GM10248 (cell line): ENCODE measurements around the gene SMURF1.

Experiments used
- CTCF ChIA-PET: fragments of 300-600 bp; sonication (Branson Sonifier 250); formaldehyde crosslinking; extraction: SDS; loops from one replicate; lab custom pipeline; 2021; ENCODE audit warnings: antibody characterized with exemption; lab: Yijun Ruan, JAX
- POLR2A ChIA-PET: fragments of 350-650 bp; sonication (Branson Sonifier 250); formaldehyde crosslinking; extraction: SDS; loops from one replicate; lab custom pipeline; 2020; ENCODE audit warnings: antibody characterized with exemption; lab: Yijun Ruan, JAX
- DNase-seq: peaks from one replicate; pipeline ENCODE4 v3.0.0; 2012; ENCODE audit errors: extremely low spot score
- TF ChIP-seq, protein P1 (sequence below): IDR thresholded peaks from 2 replicates; pipeline ENCODE4 v1.5.1; 2012; ENCODE audit warnings: mild to moderate bottlenecking, low read depth; ENCODE audit errors: extremely low read depth, missing control alignments, control extremely low read depth

Gene SMURF1

DNA sequence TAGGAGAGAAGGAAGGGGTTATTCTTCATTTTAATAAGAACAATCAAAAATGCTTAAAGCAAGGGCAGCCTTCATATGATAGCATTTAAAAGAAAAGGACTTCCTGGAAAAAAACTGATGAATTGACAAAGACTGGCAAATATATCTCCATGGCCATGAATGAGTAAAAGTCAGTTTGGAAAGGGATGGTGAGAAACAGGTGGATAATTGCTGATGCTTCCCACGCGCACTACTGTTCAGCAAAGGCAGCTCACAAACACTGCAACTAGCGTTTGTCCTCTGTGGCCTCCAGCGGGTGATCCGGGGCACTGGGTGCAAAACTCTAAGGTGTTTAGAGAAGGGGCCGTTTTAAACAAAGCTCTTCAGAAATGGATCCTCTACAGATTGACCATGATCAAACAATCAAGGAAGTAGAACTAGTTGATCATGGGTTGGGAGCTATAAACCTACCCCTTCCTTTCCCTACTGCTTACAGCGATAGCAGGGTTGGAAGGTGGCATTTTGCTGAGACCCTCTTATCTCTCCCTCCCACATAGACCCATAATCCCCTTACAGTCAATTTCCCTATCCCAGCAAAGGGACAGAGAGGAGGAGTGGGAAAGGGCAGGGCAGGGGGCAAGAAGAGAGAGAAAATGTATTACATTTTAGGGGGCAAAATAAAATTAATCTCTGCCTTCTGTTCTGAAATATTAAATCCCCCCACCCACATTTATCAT, 53.8 kb downstream of the SMURF1 start:
- no peak for DNase-seq
- ChIA-PET POLR2A (no interaction called here), CTCF (no interaction called here)
- TF ChIP-seq, protein P1, sequence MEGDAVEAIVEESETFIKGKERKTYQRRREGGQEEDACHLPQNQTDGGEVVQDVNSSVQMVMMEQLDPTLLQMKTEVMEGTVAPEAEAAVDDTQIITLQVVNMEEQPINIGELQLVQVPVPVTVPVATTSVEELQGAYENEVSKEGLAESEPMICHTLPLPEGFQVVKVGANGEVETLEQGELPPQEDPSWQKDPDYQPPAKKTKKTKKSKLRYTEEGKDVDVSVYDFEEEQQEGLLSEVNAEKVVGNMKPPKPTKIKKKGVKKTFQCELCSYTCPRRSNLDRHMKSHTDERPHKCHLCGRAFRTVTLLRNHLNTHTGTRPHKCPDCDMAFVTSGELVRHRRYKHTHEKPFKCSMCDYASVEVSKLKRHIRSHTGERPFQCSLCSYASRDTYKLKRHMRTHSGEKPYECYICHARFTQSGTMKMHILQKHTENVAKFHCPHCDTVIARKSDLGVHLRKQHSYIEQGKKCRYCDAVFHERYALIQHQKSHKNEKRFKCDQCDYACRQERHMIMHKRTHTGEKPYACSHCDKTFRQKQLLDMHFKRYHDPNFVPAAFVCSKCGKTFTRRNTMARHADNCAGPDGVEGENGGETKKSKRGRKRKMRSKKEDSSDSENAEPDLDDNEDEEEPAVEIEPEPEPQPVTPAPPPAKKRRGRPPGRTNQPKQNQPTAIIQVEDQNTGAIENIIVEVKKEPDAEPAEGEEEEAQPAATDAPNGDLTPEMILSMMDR = no peak

DNA sequence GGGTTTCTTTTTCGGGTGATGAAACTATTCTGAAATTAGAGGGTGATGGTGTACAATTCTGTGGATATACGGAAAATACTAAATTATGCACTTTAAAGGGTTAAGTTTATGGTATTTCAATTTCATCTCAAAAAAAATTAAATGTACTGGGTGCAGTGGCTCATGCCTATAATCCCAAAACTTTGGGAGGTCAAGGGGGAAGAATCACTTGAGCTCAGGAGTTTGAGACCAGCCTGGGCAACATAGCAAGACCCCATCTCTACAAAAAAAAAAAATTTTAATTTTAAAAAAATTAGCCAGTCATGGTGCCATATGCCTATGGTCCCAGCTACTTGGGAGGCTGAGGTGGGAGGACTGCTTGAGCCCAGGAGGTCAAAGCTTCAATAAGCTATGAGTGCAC, 57.0 kb downstream of the SMURF1 start:
- ChIA-PET CTCF (no interaction called here), POLR2A (no interaction called here)

DNA sequence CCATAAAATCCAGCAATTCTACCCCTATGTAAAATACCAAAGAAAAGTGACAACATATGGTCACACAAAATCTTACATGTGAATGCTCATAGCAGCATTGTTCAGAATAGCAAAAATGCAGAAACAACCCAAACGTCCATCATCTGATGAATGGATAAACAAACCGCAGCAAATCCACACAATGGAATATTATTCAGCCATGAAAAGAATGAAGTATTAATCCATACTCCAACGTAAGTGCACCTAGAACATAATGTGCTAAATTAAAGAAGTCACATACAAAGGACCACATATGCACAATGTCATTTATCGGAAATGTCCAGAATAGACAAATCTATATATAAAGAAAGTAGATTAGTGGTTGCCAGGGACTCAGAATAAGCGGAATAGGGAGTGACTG, 57.4 kb downstream of the SMURF1 start:
- no peak for DNase-seq
- ChIA-PET POLR2A (no interaction called here), CTCF (no interaction called here)
- TF ChIP-seq, protein P1 = no peak

More for the DNA sequence above, 57.0 kb downstream of the SMURF1 start:
- DNase-seq = no peak
- TF ChIP-seq, protein P1 = no peak

DNA sequence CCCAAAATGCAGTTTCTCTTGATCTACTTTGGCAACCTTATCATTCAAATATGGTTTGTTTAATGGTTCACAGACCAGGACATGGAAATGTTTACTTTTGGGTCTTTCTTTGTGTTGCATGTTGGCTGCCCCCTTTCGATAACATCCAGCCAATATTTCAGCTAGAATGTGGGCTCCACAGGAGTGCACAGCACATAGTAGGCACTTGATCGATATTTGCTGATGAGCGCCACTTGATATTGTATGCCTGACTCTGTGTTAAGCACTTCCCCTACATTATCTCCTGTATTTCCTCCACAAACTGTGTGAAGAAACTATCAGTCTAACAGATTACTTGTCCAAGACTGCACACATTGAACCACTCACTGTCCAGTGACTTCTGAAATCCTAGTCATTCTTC, 60.2 kb downstream of the SMURF1 start:
- DNase-seq = no peak
- POLR2A ChIA-PET = no interaction called here
- TF ChIP-seq, protein P1 = no peak
- CTCF ChIA-PET = no interaction called here

DNA sequence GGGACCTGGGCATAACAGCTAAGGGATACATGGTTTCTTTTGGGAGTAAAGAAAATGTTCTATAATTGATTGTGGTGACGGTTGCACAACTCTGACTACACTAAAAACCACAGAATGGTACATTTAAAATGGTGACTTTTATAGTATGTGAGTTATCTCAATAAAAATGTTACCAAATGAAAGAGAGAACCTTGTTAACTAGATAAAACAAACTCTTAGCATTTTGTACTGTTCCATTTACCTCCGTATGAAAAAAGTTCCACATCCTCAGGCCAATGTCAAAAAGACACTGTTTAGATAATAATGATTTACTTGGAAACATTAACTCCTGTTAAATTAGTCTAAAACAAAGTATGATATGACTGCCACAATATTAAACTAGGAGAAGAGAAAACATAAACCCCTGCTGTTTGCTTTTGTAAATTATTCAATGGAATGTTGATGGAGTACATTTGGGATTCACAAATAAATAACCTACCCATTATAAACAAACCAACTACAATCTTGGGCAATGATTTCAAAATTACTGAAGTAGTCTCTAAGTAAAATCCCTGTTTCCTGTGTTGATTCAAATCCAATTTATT, 60.7 kb downstream of the SMURF1 start:
- CTCF ChIA-PET = no interaction called here
- DNase-seq = no peak
- TF ChIP-seq, protein P1 = no peak
- POLR2A ChIA-PET = no interaction called here

DNA sequence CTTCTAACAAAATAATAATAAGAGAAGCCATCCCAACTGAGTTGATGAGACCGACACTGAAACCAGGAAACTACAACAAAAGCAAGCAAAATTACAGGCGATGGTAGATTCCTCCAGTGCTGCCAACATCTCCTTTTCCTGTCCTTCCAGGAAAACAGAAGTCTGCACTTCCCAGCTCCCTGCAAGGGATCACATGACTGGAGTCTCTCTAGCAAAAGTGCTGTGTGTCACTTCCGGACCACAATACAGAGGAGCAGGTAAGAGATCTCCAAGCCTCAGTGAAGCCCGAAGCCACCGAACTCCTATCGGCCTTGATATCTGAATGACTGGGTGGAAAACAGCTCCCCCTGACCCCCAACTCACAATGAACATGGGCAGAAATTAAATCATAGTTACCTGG, 63.2 kb downstream of the SMURF1 start:
- no peak for DNase-seq
- ChIA-PET POLR2A (no interaction called here), CTCF (no interaction called here)
- TF ChIP-seq, protein P1 = no peak
